Measurements from ENCODE around the gene OR52H1. TPM values are rescaled to one million over a fixed set of nuclear protein-coding genes. Genes with fewer than 3 reads are reported as not detected.

Gene OR52H1
- total RNA-seq, 1 donor from 2014 or later: 0.52 TPM

DNA sequence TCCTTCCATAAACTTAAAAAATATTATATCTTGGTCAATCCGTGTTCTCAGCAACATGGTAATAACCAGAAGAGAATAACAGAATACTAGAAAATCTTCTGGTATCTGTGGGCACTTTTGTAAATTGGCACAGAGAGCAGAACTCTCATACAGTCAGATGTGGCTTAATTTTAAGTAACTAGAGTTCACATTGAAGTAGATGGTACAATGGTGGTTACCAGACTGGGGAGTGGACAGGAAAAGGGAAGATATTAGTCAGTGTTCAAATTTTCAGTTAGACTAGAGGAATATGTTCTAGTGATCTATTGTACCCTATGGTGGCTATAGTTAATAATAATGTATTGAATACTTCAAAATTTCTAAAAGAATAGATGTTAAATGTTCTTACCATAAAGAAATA is 6.9 kb downstream of the OR52H1 start:
- Histone ChIP-seq H3K4me1 (ENCODE audit: control insufficient read depth in 3 of 3, insufficient read depth in 3 of 3, low read length in 3 of 3) (no peaks in the 10 kb centered on the region), H3K4me3 (ENCODE audit: low read length in 3 of 3) (no peak overlapping the region), H3K27ac (ENCODE audit: low read depth, low read length) (no peak overlapping the region), H3K9ac (ENCODE audit: low read depth in 1 of 3, low read length in 3 of 3) (no peak overlapping the region), H3K9me3 (ENCODE audit: control insufficient read depth in 3 of 3, low read length in 3 of 3) (no peaks in the 10 kb centered on the region), H3K36me3 (ENCODE audit: control insufficient read depth in 3 of 3, insufficient read depth in 3 of 3, low read length in 3 of 3) (no peaks in the 10 kb centered on the region), H3K27me3 (ENCODE audit: control insufficient read depth in 3 of 3, insufficient read depth in 3 of 3, low read length in 3 of 3) (no peaks in the 10 kb centered on the region)

DNA sequence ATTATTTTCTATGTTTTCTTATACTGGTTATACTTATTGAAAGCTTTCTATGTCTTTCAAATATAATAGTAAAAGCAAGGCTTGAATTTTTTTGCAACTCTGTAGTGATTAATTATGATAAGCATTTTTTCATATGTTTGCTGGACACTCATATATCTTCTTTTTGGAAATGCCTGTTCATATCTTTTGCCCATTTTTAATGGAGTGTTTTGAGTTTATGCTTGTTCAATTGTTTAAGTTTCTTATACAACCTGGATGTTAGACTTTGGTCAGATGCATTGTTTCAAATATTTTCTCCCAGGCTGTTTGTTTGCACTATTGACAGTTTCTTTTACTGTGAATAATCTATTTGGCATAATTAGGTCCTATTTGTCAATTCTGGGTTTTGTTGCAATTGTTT is 11.9 kb downstream of the OR52H1 start:
- Histone ChIP-seq H3K27me3 (ENCODE audit: control insufficient read depth in 3 of 3, insufficient read depth in 3 of 3, low read length in 3 of 3) (no peaks in the 10 kb centered on the region), H3K9me3 (ENCODE audit: control insufficient read depth in 3 of 3, low read length in 3 of 3) (no peaks in the 10 kb centered on the region), H3K4me3 (ENCODE audit: low read length in 3 of 3) (no peak overlapping the region), H3K4me1 (ENCODE audit: control insufficient read depth in 3 of 3, insufficient read depth in 3 of 3, low read length in 3 of 3) (no peaks in the 10 kb centered on the region), H3K27ac (ENCODE audit: low read depth, low read length) (no peak overlapping the region), H3K36me3 (ENCODE audit: control insufficient read depth in 3 of 3, insufficient read depth in 3 of 3, low read length in 3 of 3) (no peaks in the 10 kb centered on the region), H3K9ac (ENCODE audit: low read depth in 1 of 3, low read length in 3 of 3) (no peak overlapping the region)

- Histone ChIP-seq H3K4me3 (ENCODE audit: low read length in 3 of 3) (no peak overlapping the region), H3K27me3 (ENCODE audit: control insufficient read depth in 3 of 3, insufficient read depth in 3 of 3, low read length in 3 of 3) (no peaks in the 10 kb centered on the region), H3K9me3 (ENCODE audit: control insufficient read depth in 3 of 3, low read length in 3 of 3) (no peaks in the 10 kb centered on the region), H3K9ac (ENCODE audit: low read depth in 1 of 3, low read length in 3 of 3) (no peak overlapping the region), H3K36me3 (ENCODE audit: control insufficient read depth in 3 of 3, insufficient read depth in 3 of 3, low read length in 3 of 3) (no peaks in the 10 kb centered on the region), H3K4me1 (ENCODE audit: control insufficient read depth in 3 of 3, insufficient read depth in 3 of 3, low read length in 3 of 3) (no peaks in the 10 kb centered on the region), H3K27ac (ENCODE audit: low read depth, low read length) (no peak overlapping the region)
These were observed 14.3 kb downstream of the OR52H1 start for GRCh38 chr11:5534046-5534445.

DNA sequence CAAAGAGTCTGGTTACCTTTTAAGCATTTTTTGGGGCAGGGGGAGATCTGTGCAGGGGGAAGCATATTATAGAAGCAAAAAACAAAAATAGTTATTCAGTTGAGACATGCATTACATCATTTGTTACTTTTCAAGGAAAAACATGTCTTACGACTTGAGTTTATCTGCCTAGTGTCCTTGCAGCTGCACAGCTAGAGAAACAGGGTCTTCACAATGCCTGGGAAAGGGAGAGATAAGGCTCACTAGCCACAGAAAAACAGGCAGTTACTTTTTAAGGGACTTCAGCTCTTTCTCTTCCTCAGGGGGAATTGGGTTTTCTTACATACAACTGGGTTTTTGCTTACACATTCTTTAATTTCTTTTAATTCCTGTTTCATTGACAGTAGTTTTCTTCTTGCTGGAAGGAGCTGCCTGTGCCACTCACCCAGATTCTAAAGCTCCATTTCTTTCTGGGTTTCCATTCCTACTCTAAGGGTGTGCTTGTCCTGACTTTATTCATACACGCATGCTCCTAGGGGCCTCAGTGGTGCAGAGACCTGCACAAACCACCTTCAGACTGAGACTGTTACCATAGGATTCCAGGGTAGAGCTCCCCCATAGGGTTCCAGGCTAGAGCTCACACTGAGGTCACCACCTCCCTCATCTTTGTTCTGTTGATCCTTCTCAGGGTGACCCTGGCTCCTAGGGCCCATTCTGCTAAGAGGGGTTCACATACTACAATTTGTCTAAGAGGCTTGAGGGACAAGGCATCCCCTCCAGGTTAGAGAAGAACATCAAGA is 17.1 kb downstream of the OR52H1 start:
- H3K4me3 ChIP-seq (ENCODE audit: low read length in 3 of 3): no peak overlapping the region
- H3K27me3 ChIP-seq (ENCODE audit: control insufficient read depth in 3 of 3, insufficient read depth in 3 of 3, low read length in 3 of 3): no peaks in the 10 kb centered on the region
- H3K9me3 ChIP-seq (ENCODE audit: control insufficient read depth in 3 of 3, low read length in 3 of 3): no peaks in the 10 kb centered on the region
- H3K36me3 ChIP-seq (ENCODE audit: control insufficient read depth in 3 of 3, insufficient read depth in 3 of 3, low read length in 3 of 3): no peaks in the 10 kb centered on the region
- H3K4me1 ChIP-seq (ENCODE audit: control insufficient read depth in 3 of 3, insufficient read depth in 3 of 3, low read length in 3 of 3): no peaks in the 10 kb centered on the region
- H3K9ac ChIP-seq (ENCODE audit: low read depth in 1 of 3, low read length in 3 of 3): no peak overlapping the region
- no peak overlapping the region for H3K27ac ChIP-seq (ENCODE audit: low read depth, low read length)

DNA sequence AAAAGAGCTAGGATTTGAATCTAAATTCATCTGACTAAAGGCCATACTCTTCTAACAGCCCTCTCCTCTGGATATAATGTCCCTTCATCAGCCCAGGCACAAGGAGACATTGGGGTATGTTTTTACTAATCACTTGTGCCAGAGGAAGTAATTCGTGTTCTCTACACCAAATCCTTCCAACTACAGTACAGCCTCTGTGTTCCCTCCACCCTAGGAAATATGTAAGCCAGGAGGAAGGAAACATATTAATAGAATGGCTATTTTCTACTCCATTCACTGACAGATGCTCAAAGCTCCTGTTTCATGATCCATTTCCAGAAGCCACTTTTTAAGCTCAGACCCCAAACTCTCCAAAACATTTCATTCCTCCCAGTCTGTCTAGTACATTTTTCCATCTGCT is 19.8 kb downstream of the OR52H1 start:
- no peak overlapping the region for H3K9ac ChIP-seq (ENCODE audit: low read depth in 1 of 3, low read length in 3 of 3)
- H3K36me3 ChIP-seq (ENCODE audit: control insufficient read depth in 3 of 3, insufficient read depth in 3 of 3, low read length in 3 of 3): no peaks in the 10 kb centered on the region
- H3K4me1 ChIP-seq (ENCODE audit: control insufficient read depth in 3 of 3, insufficient read depth in 3 of 3, low read length in 3 of 3): no peaks in the 10 kb centered on the region
- no peaks in the 10 kb centered on the region for H3K9me3 ChIP-seq (ENCODE audit: control insufficient read depth in 3 of 3, low read length in 3 of 3)
- no peaks in the 10 kb centered on the region for H3K27me3 ChIP-seq (ENCODE audit: control insufficient read depth in 3 of 3, insufficient read depth in 3 of 3, low read length in 3 of 3)
- no peak overlapping the region for H3K4me3 ChIP-seq (ENCODE audit: low read length in 3 of 3)
- no peak overlapping the region for H3K27ac ChIP-seq (ENCODE audit: low read depth, low read length)

- Histone ChIP-seq H3K4me3 (ENCODE audit: low read length in 3 of 3) (no peak overlapping the region), H3K36me3 (ENCODE audit: control insufficient read depth in 3 of 3, insufficient read depth in 3 of 3, low read length in 3 of 3) (no peaks in the 10 kb centered on the region), H3K27me3 (ENCODE audit: control insufficient read depth in 3 of 3, insufficient read depth in 3 of 3, low read length in 3 of 3) (no peaks in the 10 kb centered on the region), H3K4me1 (ENCODE audit: control insufficient read depth in 3 of 3, insufficient read depth in 3 of 3, low read length in 3 of 3) (no peaks in the 10 kb centered on the region), H3K9ac (ENCODE audit: low read depth in 1 of 3, low read length in 3 of 3) (no peak overlapping the region), H3K9me3 (ENCODE audit: control insufficient read depth in 3 of 3, low read length in 3 of 3) (no peaks in the 10 kb centered on the region), H3K27ac (ENCODE audit: low read depth, low read length) (no peak overlapping the region)
These were observed 20.6 kb downstream of the OR52H1 start for GRCh38 chr11:5527716-5528115.

DNA sequence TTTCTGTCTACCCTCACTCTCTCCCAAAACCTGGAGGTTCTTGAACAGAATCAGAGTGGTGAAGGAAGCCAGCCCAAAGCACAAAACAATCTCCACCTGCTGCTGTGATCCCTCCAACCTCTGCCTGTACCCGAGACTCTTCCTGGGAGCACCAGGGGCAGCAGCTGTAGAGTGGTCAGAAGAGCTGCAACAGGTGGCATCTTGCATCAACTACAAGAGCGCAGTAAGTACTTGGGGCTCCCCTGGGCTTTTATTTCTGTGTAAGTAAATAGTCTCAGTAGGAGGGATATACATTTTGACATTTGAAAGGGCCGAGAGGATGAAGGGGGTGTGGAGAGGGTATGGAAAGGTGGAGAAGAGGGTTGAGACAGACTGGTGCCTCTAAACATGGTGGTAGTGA is 23.6 kb downstream of the OR52H1 start:
- no peak overlapping the region for H3K27ac ChIP-seq (ENCODE audit: low read depth, low read length)

GRCh38 chr11:5522308-5522707 is 26.0 kb downstream of the OR52H1 start:
- H3K27me3 ChIP-seq (ENCODE audit: control insufficient read depth in 3 of 3, insufficient read depth in 3 of 3, low read length in 3 of 3): no peaks in the 10 kb centered on the region
- no peak overlapping the region for H3K27ac ChIP-seq (ENCODE audit: low read depth, low read length)
- H3K9ac ChIP-seq (ENCODE audit: low read depth in 1 of 3, low read length in 3 of 3): no peak overlapping the region
- H3K4me1 ChIP-seq (ENCODE audit: control insufficient read depth in 3 of 3, insufficient read depth in 3 of 3, low read length in 3 of 3): no peaks in the 10 kb centered on the region
- no peaks in the 10 kb centered on the region for H3K9me3 ChIP-seq (ENCODE audit: control insufficient read depth in 3 of 3, low read length in 3 of 3)
- H3K36me3 ChIP-seq (ENCODE audit: control insufficient read depth in 3 of 3, insufficient read depth in 3 of 3, low read length in 3 of 3): no peaks in the 10 kb centered on the region
- H3K4me3 ChIP-seq (ENCODE audit: low read length in 3 of 3): no peak overlapping the region

More for the DNA sequence above, 23.6 kb downstream of the OR52H1 start:
- H3K4me3 ChIP-seq (ENCODE audit: low read length in 3 of 3): no peak overlapping the region
- no peaks in the 10 kb centered on the region for H3K27me3 ChIP-seq (ENCODE audit: control insufficient read depth in 3 of 3, insufficient read depth in 3 of 3, low read length in 3 of 3)
- no peaks in the 10 kb centered on the region for H3K36me3 ChIP-seq (ENCODE audit: control insufficient read depth in 3 of 3, insufficient read depth in 3 of 3, low read length in 3 of 3)
- H3K4me1 ChIP-seq (ENCODE audit: control insufficient read depth in 3 of 3, insufficient read depth in 3 of 3, low read length in 3 of 3): no peaks in the 10 kb centered on the region
- no peak overlapping the region for H3K9ac ChIP-seq (ENCODE audit: low read depth in 1 of 3, low read length in 3 of 3)
- no peaks in the 10 kb centered on the region for H3K9me3 ChIP-seq (ENCODE audit: control insufficient read depth in 3 of 3, low read length in 3 of 3)

DNA sequence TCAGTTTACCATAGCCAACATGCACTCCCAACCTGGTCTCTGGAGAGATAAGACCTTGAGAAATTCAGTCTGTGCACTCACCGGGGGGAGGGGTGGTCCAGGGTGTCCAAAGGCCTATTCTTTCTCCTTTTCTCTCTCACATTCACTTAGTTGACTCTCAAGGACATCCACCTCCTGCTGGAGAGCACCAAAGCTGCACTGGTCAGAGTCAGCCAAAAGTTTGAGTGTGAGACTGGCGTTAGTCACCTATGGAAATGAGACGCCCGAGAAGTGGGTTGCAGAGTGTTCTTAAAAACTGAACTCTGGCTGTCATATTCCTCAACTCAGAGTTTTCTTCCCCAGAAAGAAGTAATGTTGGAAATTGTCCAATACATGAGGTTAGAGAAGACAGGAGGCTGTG is 26.8 kb downstream of the OR52H1 start:
- no peak overlapping the region for H3K4me3 ChIP-seq (ENCODE audit: low read length in 3 of 3)
- no peak overlapping the region for H3K9ac ChIP-seq (ENCODE audit: low read depth in 1 of 3, low read length in 3 of 3)
- H3K9me3 ChIP-seq (ENCODE audit: control insufficient read depth in 3 of 3, low read length in 3 of 3): no peaks in the 10 kb centered on the region
- no peaks in the 10 kb centered on the region for H3K4me1 ChIP-seq (ENCODE audit: control insufficient read depth in 3 of 3, insufficient read depth in 3 of 3, low read length in 3 of 3)
- no peaks in the 10 kb centered on the region for H3K27me3 ChIP-seq (ENCODE audit: control insufficient read depth in 3 of 3, insufficient read depth in 3 of 3, low read length in 3 of 3)
- no peak overlapping the region for H3K27ac ChIP-seq (ENCODE audit: low read depth, low read length)
- no peaks in the 10 kb centered on the region for H3K36me3 ChIP-seq (ENCODE audit: control insufficient read depth in 3 of 3, insufficient read depth in 3 of 3, low read length in 3 of 3)

DNA sequence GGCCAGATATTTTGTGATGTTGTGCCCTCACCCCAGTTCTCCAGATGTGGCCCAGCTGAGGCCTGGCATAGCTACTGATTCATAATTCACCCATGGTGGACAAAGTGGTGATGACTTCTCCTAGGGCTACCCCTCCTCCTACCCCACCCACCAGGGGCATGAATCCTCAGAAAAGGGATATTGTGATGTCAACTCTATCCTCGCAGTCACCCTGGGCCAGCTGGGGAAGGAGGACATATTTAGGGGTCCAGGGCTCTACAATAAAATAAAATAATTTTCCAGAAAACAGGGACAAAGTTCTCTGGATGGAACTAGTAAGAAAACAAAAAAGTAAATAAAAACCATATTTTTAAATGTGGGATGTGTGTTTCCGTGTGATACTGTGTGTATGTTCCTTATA is 31.7 kb downstream of the OR52H1 start, which contains the start of gene UBQLNL:
Gene UBQLNL, minus strand, starts transcription at position 101 of the 400 bp plus-strand sequence. CDS start 258 bp downstream, outside the sequence.
- H3K4me3 ChIP-seq (ENCODE audit: low read length in 3 of 3): no peak within 1 kb of the TSS
- no peak within 1 kb of the TSS for H3K27ac ChIP-seq (ENCODE audit: low read depth, low read length)
- H3K4me1 ChIP-seq (ENCODE audit: control insufficient read depth in 3 of 3, insufficient read depth in 3 of 3, low read length in 3 of 3): no peaks in the 10 kb centered on the region
- H3K9me3 ChIP-seq (ENCODE audit: control insufficient read depth in 3 of 3, low read length in 3 of 3): no peaks in the 10 kb centered on the region
- H3K27me3 ChIP-seq (ENCODE audit: control insufficient read depth in 3 of 3, insufficient read depth in 3 of 3, low read length in 3 of 3): no peaks in the 10 kb centered on the region
- H3K36me3 ChIP-seq (ENCODE audit: control insufficient read depth in 3 of 3, insufficient read depth in 3 of 3, low read length in 3 of 3): no peaks in the 10 kb centered on the region
- no peak within 1 kb of the TSS for H3K9ac ChIP-seq (ENCODE audit: low read depth in 1 of 3, low read length in 3 of 3)

All from skeletal muscle tissue (tissue), 4 donors.